HEK293 (cell line): ENCODE measurements around the gene P2RX7.

Experiments
- CTCF ChIA-PET: fragments of 350-600 bp; formaldehyde crosslinking; extraction: SDS; loops from one replicate; lab custom pipeline; 2021; ENCODE audit warnings: antibody characterized with exemption; lab: Yijun Ruan, JAX
- POLR2A ChIA-PET: fragments of 300-600 bp; formaldehyde crosslinking; extraction: SDS; loops from one replicate; lab custom pipeline; 2020; ENCODE audit warnings: antibody characterized with exemption, inconsistent platforms; lab: Yijun Ruan, JAX
- H3K27ac ChIP-seq: fragments of 200-500 bp; sonication (Bioruptor generic); 2 replicates; pipeline ENCODE4 v1.5.1; 2014; ENCODE audit warnings: low read depth, low read length, control low read depth, inconsistent platforms; ENCODE audit errors: extremely low read depth
- H3K36me3 ChIP-seq, 2 experiments: fragments of 200-500 bp in 1 of 2; sonication (Bioruptor generic) in 1 of 2; 1 replicate in 1 of 2; 2 replicates in 1 of 2; pipeline ENCODE4 v1.5.1; 2014 to 2017; ENCODE audit warnings: inconsistent platforms in 2 of 2, low read length in 2 of 2; ENCODE audit not compliant: control insufficient read depth in 2 of 2, insufficient read depth in 1 of 2
- H3K4me1 ChIP-seq: fragments of 200-500 bp; sonication (Bioruptor generic); 2 replicates; pipeline ENCODE4 v1.5.1; 2014; ENCODE audit warnings: mild to moderate bottlenecking, low read length, inconsistent platforms; ENCODE audit not compliant: control insufficient read depth, insufficient read depth
- H3K4me3 ChIP-seq: 2 replicates; pipeline ENCODE4 v1.5.1; 2011; ENCODE audit warnings: low read depth, mild to moderate bottlenecking, control low read depth, low read length, moderate library complexity
- H3K9me3 ChIP-seq: fragments of 200-500 bp; sonication (Bioruptor generic); 2 replicates; pipeline ENCODE4 v1.5.1; 2014; ENCODE audit warnings: low read depth, low read length, inconsistent platforms; ENCODE audit not compliant: control insufficient read depth, insufficient read depth
- HOXD13 ChIP-seq: sonication (generic); formaldehyde crosslinking; IDR thresholded peaks from 2 replicates; pipeline ENCODE4 v1.8.0; 2022; ENCODE audit warnings: missing genetic modification reagents, borderline replicate concordance
- PRDM1 ChIP-seq: fragments of 450-650 bp; formaldehyde crosslinking; IDR thresholded peaks from 2 replicates; pipeline ENCODE4; 2016; ENCODE audit warnings: missing biosample characterization, missing genetic modification characterization
- SP2 ChIP-seq: fragments of 450-650 bp; formaldehyde crosslinking; IDR thresholded peaks from 2 replicates; pipeline ENCODE4 v1.5.1; 2016; ENCODE audit warnings: missing biosample characterization, missing genetic modification characterization
- TCF7L2 ChIP-seq: IDR thresholded peaks from 2 replicates; pipeline ENCODE4 v1.6.1; 2011; ENCODE audit warnings: low read depth, mild to moderate bottlenecking, inconsistent platforms, low read length, moderate library complexity, borderline replicate concordance
- ZNF169 ChIP-seq: fragments of 450-650 bp; formaldehyde crosslinking; IDR thresholded peaks from 2 replicates; pipeline ENCODE4 v1.5.1; 2016; ENCODE audit warnings: missing biosample characterization, missing genetic modification characterization
- ZNF202 ChIP-seq: fragments of 450-650 bp; formaldehyde crosslinking; IDR thresholded peaks from 2 replicates; pipeline ENCODE4 v1.5.1; 2016; ENCODE audit warnings: missing biosample characterization, missing genetic modification characterization, borderline replicate concordance
- ZNF366 ChIP-seq: fragments of 450-650 bp; formaldehyde crosslinking; conservative IDR thresholded peaks from 2 replicates; pipeline ENCODE4 v1.5.1; 2016; ENCODE audit warnings: missing biosample characterization, missing genetic modification characterization
- ZNF623 ChIP-seq: fragments of 450-650 bp; formaldehyde crosslinking; IDR thresholded peaks from 2 replicates; pipeline ENCODE4 v1.5.1; 2016; ENCODE audit warnings: missing biosample characterization, missing genetic modification characterization
- TF ChIP-seq, protein P1 (sequence below): fragments of 450-650 bp; formaldehyde crosslinking; IDR thresholded peaks from 2 replicates; pipeline ENCODE4 v1.5.1; 2016; ENCODE audit warnings: missing biosample characterization, missing genetic modification characterization, borderline replicate concordance
- TF ChIP-seq, protein P2 (sequence below): fragments of 450-650 bp; formaldehyde crosslinking; IDR thresholded peaks from 2 replicates; pipeline ENCODE4 v1.5.0; 2017; ENCODE audit warnings: missing biosample characterization, missing genetic modification characterization, borderline replicate concordance

P2RX7 gene

DNA sequence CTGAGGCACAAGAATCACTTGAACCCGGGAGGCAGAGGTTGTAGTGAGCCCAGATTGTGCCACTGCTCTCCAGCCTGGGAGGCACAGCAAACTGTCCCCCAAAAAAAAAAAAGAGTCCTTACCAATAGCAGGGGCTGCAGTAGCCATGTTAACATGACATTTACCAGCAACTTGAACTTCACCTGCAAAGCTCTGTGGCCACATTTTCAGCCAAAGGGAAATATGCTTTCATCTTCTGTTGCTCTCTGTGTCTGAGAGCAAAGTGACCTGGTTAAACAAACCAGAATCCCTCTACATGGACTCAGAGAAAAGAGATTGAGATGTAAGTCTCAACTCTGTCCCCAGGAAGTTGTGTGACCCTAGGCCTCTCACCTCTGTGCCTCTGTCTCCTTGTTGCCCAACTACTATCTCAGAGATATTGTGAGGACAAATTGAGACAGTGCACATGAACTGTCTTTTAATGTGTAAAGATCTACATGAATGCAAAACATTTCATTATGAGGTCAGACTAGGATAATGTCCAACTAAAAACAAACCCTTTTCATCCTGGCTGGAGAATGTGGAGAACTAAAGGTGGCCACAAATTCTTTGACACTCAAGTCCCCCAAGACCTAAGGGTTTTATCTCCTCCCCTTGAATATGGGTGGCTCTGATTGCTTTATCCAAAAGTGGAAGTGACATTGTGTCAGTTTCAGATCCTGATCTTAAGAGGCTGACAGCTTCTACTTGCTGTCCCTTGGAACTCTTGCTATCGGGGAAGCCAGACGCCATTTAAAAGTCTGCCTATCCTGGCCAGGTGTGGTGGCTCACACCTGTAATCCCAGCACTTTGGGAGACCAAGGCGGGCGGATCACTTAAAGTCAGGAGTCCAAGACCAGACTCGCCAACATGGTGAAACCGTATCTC is 52.6 kb downstream of the P2RX7 start:
- Histone ChIP-seq H3K36me3 (no peaks in the 10 kb centered on the region), H3K4me3 (no peak overlapping the region), H3K9me3 (no peaks in the 10 kb centered on the region), H3K4me1 (no peaks in the 10 kb centered on the region), H3K27ac (no peak overlapping the region)
- ChIA-PET POLR2A (no interaction called here), CTCF (no interaction called here)
- no peak for TF ChIP-seq PRDM1

DNA sequence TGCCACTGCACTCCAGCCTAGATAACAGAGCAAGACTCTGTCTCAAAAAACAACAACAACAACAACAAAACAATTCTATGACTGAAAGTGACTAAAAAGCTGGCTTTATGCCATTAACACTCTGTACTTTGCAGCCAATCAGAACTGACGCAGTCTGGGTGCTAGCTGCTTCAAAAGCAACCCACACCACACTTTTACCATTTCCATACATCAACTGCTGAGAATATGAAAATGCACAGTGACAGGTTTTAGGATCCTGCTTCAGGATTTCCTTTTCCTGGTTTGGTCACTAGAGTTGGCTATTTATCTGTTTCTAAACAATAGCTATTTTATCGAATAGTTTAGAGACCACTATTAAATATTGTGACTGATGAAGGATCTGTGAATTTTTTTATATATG is 54.1 kb downstream of the P2RX7 start:
- Histone ChIP-seq H3K27ac (no peak overlapping the region), H3K4me1 (no peaks in the 10 kb centered on the region), H3K36me3 (no peaks in the 10 kb centered on the region), H3K9me3 (no peaks in the 10 kb centered on the region), H3K4me3 (no peak overlapping the region)
- CTCF ChIA-PET, result no interaction called here
- POLR2A ChIA-PET, result no interaction called here
- TF ChIP-seq PRDM1 (no peak), HOXD13 (CRISPR knock-in tag) (no peak), TCF7L2 (no peak)
- TF ChIP-seq, protein P1, sequence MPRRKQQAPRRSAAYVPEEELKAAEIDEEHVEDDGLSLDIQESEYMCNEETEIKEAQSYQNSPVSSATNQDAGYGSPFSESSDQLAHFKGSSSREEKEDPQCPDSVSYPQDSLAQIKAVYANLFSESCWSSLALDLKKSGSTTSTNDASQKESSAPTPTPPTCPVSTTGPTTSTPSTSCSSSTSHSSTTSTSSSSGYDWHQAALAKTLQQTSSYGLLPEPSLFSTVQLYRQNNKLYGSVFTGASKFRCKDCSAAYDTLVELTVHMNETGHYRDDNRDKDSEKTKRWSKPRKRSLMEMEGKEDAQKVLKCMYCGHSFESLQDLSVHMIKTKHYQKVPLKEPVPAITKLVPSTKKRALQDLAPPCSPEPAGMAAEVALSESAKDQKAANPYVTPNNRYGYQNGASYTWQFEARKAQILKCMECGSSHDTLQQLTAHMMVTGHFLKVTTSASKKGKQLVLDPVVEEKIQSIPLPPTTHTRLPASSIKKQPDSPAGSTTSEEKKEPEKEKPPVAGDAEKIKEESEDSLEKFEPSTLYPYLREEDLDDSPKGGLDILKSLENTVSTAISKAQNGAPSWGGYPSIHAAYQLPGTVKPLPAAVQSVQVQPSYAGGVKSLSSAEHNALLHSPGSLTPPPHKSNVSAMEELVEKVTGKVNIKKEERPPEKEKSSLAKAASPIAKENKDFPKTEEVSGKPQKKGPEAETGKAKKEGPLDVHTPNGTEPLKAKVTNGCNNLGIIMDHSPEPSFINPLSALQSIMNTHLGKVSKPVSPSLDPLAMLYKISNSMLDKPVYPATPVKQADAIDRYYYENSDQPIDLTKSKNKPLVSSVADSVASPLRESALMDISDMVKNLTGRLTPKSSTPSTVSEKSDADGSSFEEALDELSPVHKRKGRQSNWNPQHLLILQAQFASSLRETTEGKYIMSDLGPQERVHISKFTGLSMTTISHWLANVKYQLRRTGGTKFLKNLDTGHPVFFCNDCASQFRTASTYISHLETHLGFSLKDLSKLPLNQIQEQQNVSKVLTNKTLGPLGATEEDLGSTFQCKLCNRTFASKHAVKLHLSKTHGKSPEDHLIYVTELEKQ (tag by site-specific recombination), result no peak

DNA sequence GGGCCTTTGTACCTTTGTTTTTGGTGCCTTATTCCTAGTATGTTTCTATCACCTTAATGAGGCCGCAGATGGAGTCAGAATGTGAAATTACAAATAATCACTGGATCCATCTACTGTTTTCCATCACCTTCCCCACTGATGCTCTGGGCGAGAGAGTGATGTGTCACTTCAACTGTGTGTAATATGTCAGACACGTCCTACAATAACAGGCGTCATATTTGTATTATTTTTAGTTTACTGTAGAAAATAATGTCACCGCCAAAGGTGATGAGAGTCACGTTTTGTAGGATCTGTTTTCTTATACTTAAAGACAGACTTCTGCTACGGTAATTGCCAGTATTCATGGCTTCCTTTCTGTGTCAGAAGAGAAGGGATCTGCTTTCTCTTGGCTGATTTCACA is 54.8 kb downstream of the P2RX7 start:
- POLR2A ChIA-PET, result no interaction called here
- Histone ChIP-seq H3K4me3 (no peak overlapping the region), H3K9me3 (no peaks in the 10 kb centered on the region), H3K4me1 (no peaks in the 10 kb centered on the region), H3K36me3 (no peaks in the 10 kb centered on the region), H3K27ac (no peak overlapping the region)
- no peak for TF ChIP-seq ZNF169 (tag by site-specific recombination)
- TF ChIP-seq, protein P2, sequence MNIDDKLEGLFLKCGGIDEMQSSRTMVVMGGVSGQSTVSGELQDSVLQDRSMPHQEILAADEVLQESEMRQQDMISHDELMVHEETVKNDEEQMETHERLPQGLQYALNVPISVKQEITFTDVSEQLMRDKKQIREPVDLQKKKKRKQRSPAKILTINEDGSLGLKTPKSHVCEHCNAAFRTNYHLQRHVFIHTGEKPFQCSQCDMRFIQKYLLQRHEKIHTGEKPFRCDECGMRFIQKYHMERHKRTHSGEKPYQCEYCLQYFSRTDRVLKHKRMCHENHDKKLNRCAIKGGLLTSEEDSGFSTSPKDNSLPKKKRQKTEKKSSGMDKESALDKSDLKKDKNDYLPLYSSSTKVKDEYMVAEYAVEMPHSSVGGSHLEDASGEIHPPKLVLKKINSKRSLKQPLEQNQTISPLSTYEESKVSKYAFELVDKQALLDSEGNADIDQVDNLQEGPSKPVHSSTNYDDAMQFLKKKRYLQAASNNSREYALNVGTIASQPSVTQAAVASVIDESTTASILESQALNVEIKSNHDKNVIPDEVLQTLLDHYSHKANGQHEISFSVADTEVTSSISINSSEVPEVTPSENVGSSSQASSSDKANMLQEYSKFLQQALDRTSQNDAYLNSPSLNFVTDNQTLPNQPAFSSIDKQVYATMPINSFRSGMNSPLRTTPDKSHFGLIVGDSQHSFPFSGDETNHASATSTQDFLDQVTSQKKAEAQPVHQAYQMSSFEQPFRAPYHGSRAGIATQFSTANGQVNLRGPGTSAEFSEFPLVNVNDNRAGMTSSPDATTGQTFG, result no peak
- TF ChIP-seq ZNF366 (tag by site-specific recombination), result no peak
- TF ChIP-seq SP2 (tag by site-specific recombination), result no peak
- CTCF ChIA-PET, result interaction anchor here (1.5 kb wide), 1 partner anchor 182 kb away, joined by 3 read pairs; no protein-coding TSS in a partner anchor

DNA sequence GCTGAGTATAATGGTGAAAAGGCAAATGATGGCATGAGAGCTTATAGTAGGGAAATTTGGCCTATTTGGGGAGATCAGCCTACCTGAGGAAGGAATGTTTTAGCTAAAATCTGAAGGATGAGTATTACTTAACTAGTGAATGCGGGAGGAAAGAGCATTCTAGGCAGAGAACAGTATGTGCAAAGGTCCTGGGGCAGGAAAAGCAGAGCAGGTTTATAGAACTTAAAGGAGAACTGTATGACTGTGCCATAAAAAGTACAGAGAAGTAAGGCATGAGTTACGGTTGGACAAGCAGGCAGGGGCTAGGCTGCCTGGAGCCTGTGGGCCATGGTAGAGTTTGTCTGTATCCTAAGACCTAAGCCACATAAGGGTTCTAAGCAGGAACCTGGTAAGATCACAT is 55.6 kb downstream of the P2RX7 start:
- CTCF ChIA-PET, result interaction anchor here (1.5 kb wide), 1 partner anchor 183 kb away, joined by 3 read pairs; no protein-coding TSS in a partner anchor
- Histone ChIP-seq H3K36me3 (no peaks in the 10 kb centered on the region), H3K9me3 (no peaks in the 10 kb centered on the region), H3K4me3 (no peak overlapping the region), H3K27ac (no peak overlapping the region)
- TF ChIP-seq ZNF202 (tag by site-specific recombination), result no peak
- peak; percentile 97 for TF ChIP-seq ZNF623 (tag by site-specific recombination)
- TF ChIP-seq, all 188 proteins: peak for 1
- POLR2A ChIA-PET, result no interaction called here
- no peaks in the 10 kb centered on the region for H3K4me1 ChIP-seq
